ENCODE measurements around the gene SAAL1.

GRCh38 chr11:18063125-18063524 is 42.8 kb downstream of the SAAL1 start:
- TF ChIP-seq POLR2A (IDR thresholded peaks at IDR 0.05; ENCODE audit: low read length) (no peak), GATA1 (IDR thresholded peaks at IDR 0.05; ENCODE audit: low read depth, low read length) (no peak)

Measured in erythroblast (primary cell).